GM12891 (cell line): ENCODE results near the gene CTSA.

Source experiments
- DNase-seq: peaks from one replicate; pipeline ENCODE4 v3.0.0; 2011; ENCODE audit warnings: low spot score; ENCODE audit not compliant: insufficient read length
- FAIRE-seq: peaks from 2 replicates; lab custom pipeline; 2011; peaks lifted over from hg19 to GRCh38; lab: Jason Lieb, UNC
- PAX5 ChIP-seq: IDR thresholded peaks from 2 replicates; pipeline ENCODE4 v1.6.1; 2011; ENCODE audit warnings: low read length, moderate library complexity, mild to moderate bottlenecking; ENCODE audit not compliant: insufficient read depth, severe bottlenecking
- POLR2A ChIP-seq: IDR thresholded peaks from 2 replicates; pipeline ENCODE4 v1.6.1; 2011; ENCODE audit warnings: low read depth, low read length, control low read depth
- POLR2AphosphoS5 ChIP-seq: IDR thresholded peaks from 2 replicates; pipeline ENCODE4 v1.6.1; 2011; ENCODE audit warnings: low read depth, low read length, control low read depth
- POU2F2 ChIP-seq: IDR thresholded peaks from 2 replicates; pipeline ENCODE4 v1.6.1; 2011; ENCODE audit warnings: low read depth, mild to moderate bottlenecking, control low read depth, low read length, moderate library complexity
- SPI1 ChIP-seq: IDR thresholded peaks from 2 replicates; pipeline ENCODE4 v1.6.1; 2011; ENCODE audit warnings: low read depth, low read length, control low read depth
- TAF1 ChIP-seq: IDR thresholded peaks from 2 replicates; pipeline ENCODE4 v1.6.1; 2011; ENCODE audit warnings: low read depth, low read length, control low read depth

The CTSA gene

DNA sequence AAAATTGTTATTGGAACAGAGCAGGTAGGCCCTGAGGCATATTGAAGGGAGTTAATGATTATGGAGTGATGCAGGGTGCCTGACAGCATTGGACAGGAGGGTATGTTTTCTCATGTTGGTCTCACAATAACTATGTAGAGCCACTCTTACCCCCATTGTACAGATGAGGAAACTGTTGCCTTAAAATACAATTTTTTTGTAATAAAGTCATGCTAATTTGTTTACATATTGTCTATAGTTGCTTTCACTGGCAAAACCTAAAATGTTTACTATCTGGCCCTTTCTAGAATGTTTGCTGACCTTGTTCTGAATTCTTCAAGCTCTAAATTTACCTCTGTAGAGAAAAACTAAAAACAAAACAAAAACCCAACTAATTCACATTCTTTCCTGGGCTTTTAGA, 39.6 kb upstream of the CTSA start:
- DNase-seq (no peak), FAIRE-seq (no peak)
- TF ChIP-seq POU2F2 (no peak), TAF1 (no peak), POLR2A (no peak), PAX5 (no peak), POLR2AphosphoS5 (no peak), SPI1 (no peak)

- TF ChIP-seq TAF1: no peak
- no peak for TF ChIP-seq POLR2A
- TF ChIP-seq PAX5: no peak
- TF ChIP-seq POLR2AphosphoS5: no peak
- no peak for TF ChIP-seq SPI1
- no peak for TF ChIP-seq POU2F2
- FAIRE-seq (no peak), DNase-seq (no peak)
These were observed 38.8 kb upstream of the CTSA start for GRCh38 chr20:45852326-45852725.

- no peak for DNase-seq
- no peak for FAIRE-seq
- TF ChIP-seq SPI1: no peak
- TF ChIP-seq POU2F2: no peak
- TF ChIP-seq TAF1: no peak
- TF ChIP-seq POLR2AphosphoS5: no peak
- TF ChIP-seq PAX5: no peak
- no peak for TF ChIP-seq POLR2A
These were observed 37.7 kb upstream of the CTSA start for GRCh38 chr20:45853484-45853883.

GRCh38 chr20:45857114-45857881, 33.8 kb upstream of the CTSA start, which contains the start of the genes ACOT8 and ZSWIM3:
ACOT8 (minus strand) TSS chr20:45857392; CDS start chr20:45857315, 77 bp downstream.
ZSWIM3 (plus strand) TSS chr20:45857614; CDS start chr20:45857826, 212 bp downstream.
- TF ChIP-seq POLR2AphosphoS5: peak; percentile 95
- TF ChIP-seq TAF1: peak; percentile 97
- TF ChIP-seq POLR2A: peak; percentile 91
- peak; percentile 51 for TF ChIP-seq SPI1
- TF ChIP-seq POU2F2: peak; percentile 50; the same call in 1 of the 2 replicates
- no peak for TF ChIP-seq PAX5
- DNase-seq (peak; percentile 97), FAIRE-seq (peak; percentile 90)

DNA sequence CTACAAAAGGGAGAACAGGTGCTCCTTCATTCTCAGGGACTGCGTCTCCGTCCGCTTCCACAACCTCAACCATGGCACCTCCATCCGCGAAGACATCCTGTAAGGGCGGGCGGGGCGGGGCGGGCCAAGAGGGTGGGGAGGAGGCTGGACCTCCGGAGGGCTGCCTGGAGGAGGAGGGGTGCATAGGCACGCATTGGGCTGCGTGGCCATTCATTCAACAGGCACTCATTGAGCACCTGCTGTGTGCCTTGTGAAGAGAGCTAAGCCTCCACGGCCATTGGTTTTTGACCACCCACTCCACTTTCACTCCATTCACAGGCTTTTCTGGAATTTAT, 33.3 kb upstream of the CTSA start:
- DNase-seq: peak; percentile 39
- FAIRE-seq: no peak
- TF ChIP-seq POLR2AphosphoS5: no peak
- TF ChIP-seq POU2F2: no peak
- TF ChIP-seq POLR2A: no peak
- no peak for TF ChIP-seq PAX5

GRCh38 chr20:45859916-45860315, 31.2 kb upstream of the CTSA start:
- DNase-seq (no peak), FAIRE-seq (no peak)
- TF ChIP-seq TAF1 (no peak), POLR2AphosphoS5 (no peak), POU2F2 (no peak), PAX5 (no peak), SPI1 (no peak), POLR2A (no peak)

DNA sequence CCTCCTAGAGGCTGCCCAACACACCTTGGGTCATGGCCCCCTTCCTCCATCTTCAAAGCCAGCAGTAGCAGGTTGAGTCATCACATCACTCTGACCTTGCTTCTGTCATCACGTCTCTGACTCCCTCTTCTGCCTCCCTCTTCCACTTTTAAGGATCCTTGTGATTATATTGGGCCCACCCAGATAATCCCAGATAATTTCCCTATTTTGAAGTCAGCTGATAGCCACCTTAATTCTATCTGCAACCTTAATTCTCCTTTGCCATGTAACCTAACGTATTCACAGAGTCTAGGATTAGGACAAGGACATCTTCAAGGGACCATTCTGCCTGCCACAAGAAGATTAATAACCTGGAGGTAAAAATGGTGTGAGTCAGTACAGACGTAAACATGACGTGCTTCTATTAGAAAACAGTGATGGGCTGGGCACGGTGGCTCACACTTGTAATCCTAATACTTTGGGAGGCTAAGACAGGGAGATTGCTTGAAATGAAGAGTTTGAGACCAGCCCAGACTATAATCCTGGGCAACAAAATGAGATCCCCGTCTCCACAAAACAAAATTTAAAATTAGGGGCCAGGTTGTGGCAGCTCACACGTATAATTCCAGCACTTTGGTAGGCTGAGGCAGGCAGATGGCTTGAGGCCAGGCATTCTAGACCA, 30.4 kb upstream of the CTSA start:
- TF ChIP-seq SPI1 (no peak), POLR2A (no peak), PAX5 (no peak), POU2F2 (no peak), TAF1 (no peak), POLR2AphosphoS5 (no peak)
- no peak for FAIRE-seq
- DNase-seq: no peak

DNA sequence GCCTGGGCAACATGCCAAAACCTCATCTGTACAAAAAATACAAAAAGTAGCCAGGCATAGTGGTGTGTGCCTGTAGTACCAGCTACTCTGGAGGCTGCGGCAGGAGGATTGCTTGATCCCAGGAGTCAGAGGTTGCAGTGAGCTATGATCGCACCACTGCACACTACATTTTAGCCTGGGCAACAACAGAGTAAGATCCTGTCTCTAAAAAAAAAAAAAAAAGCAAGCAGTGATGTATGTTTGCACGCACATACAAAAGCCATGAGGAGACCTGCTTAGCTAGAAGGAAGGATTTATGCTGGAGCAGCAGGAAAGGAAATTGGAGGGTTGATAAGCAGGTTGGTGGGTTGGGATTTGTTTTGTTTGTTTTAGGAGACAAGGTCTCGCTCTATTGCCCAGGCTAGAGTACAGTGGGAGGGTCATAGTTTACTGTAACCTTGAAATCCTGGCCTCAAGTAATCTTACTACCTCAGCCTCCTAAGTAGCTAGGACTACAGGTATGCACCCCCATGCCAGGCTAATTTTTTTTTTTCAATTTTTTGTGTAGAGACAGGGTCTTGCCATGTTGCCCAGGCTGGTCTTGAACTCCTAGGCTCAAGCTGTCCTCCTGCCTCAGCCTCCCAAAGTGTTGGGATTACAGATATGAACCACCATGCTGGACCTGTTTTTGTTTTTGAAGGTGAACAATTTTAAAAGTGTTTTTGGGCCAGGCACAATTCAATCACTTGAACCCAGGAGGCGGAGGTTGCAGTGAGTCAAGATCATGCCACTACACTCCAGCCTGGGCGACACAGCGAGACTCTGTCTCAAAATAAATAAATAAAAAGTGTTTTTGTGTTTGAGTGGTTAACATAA, 29.7 kb upstream of the CTSA start:
- FAIRE-seq (no peak), DNase-seq (no peak)
- TF ChIP-seq SPI1: no peak
- TF ChIP-seq PAX5: no peak
- TF ChIP-seq TAF1: no peak
- TF ChIP-seq POLR2A: no peak
- TF ChIP-seq POU2F2: no peak
- no peak for TF ChIP-seq POLR2AphosphoS5
